Uterus (tissue), 4 donors: ENCODE measurements around the gene EPS15. TPM values are rescaled to one million over a fixed set of nuclear protein-coding genes. Genes with fewer than 3 reads are reported as not detected.

Source experiments
- DNase-seq, 2 donors: peaks; one replicate each; pipeline ENCODE4 v3.0.0-alpha.2; 2019 to 2020
- H3K27ac ChIP-seq, 2 donors: fragments of 200-600 bp; sonication (generic); 1 replicate in 1 of 2; 2 replicates in 1 of 2; pipeline ENCODE4 v1.5.1; 2016 to 2018
- H3K27me3 ChIP-seq, 2 donors: fragments of 200-600 bp; sonication (generic); one replicate each; pipeline ENCODE4 v1.5.1; 2018 to 2019; ENCODE audit warnings: control low read depth in 1 of 2
- H3K36me3 ChIP-seq, 2 donors: fragments of 200-600 bp; sonication (generic); one replicate each; pipeline ENCODE4 v1.5.1; 2019; ENCODE audit warnings: control low read depth in 1 of 2
- H3K4me1 ChIP-seq, 2 donors: fragments of 200-600 bp; sonication (generic); one replicate each; pipeline ENCODE4 v1.5.1; 2018 to 2019; ENCODE audit warnings: control low read depth in 1 of 2
- H3K4me3 ChIP-seq, 2 donors: fragments of 200-600 bp; sonication (generic); 1 replicate in 1 of 2; 2 replicates in 1 of 2; pipeline ENCODE4 v1.5.1; 2018 to 2019; ENCODE audit warnings: mild to moderate bottlenecking in 1 of 2
- H3K9me3 ChIP-seq, 2 donors: fragments of 200-600 bp; sonication (generic); one replicate each; pipeline ENCODE4 v1.5.1; 2019; ENCODE audit warnings: control low read depth in 1 of 2
- CTCF ChIP-seq, 4 experiments: fragments of 200-600 bp in 2 of 4; fragments of 450-650 bp in 2 of 4; sonication (generic) in 2 of 4; IDR thresholded peaks; one replicate each; pipeline ENCODE4 v1.5.1; 2016 to 2019; ENCODE audit warnings: antibody characterized with exemption in 4 of 4, mild to moderate bottlenecking in 2 of 4, moderate library complexity in 1 of 4
- POLR2A ChIP-seq, 2 donors: fragments of 450-650 bp; IDR thresholded peaks; one replicate each; pipeline ENCODE4 v1.6.1; 2016; ENCODE audit warnings: antibody characterized with exemption in 2 of 2, mild to moderate bottlenecking in 1 of 2, moderate library complexity in 1 of 2
- intact Hi-C: fragments of 100-400 bp; cut with DNase I; formaldehyde crosslinking; loops from one replicate; pipeline ENCODE4 v1.15.1; 2023; ENCODE audit warnings: low total_unique reads
- total RNA-seq, 4 donors: library from RNA; depleted of rRNA in 3 of 4; stranded (reverse); fragments of >200 nt in 3 of 4; gene quantifications; one replicate each; pipeline versions ENCODE4 v1.1.0 to v1.2.4, GENCODE V29; 2014 to 2023
- donor health status: DM: yes; HTN: yes; CAD: no.

EPS15 gene
- total RNA-seq, 4 donors from 2014 or later, result 30.7 to 133 (median 81.1) TPM

GRCh38 chr1:51514733-51515132, 4.3 kb downstream of the EPS15 start:
- peaks cover 0 to 5% of the 10 kb centered on the region in 2 donors for H3K4me1 ChIP-seq
- H3K9me3 ChIP-seq, result no peaks in the 10 kb centered on the region
- DNase-seq, result no peak
- TF ChIP-seq CTCF (IDR thresholded peaks at IDR 0.05) (no peak), POLR2A (IDR thresholded peaks at IDR 0.05) (no peak)
- no peaks in the 10 kb centered on the region for H3K36me3 ChIP-seq
- intact Hi-C loops, result no loop called here
- no peaks in the 10 kb centered on the region for H3K27me3 ChIP-seq
- peak overlapping the region; percentile 94 to 97 for H3K27ac ChIP-seq
- H3K4me3 ChIP-seq, result peak overlapping the region in 1 of 2 donors; percentile 18

GRCh38 chr1:51512606-51513005, 6.5 kb downstream of the EPS15 start:
- Histone ChIP-seq H3K4me3 (no peak overlapping the region), H3K4me1 (peaks cover 0 to 5% of the 10 kb centered on the region in 2 donors), H3K36me3 (no peaks in the 10 kb centered on the region), H3K27ac (peak overlapping the region in 1 of 2 donors; percentile 97), H3K27me3 (no peaks in the 10 kb centered on the region), H3K9me3 (no peaks in the 10 kb centered on the region)
- TF ChIP-seq CTCF (IDR thresholded peaks at IDR 0.05) (no peak), POLR2A (IDR thresholded peaks at IDR 0.05) (no peak)
- no peak for DNase-seq
- intact Hi-C loops, result no loop called here

GRCh38 chr1:51512120-51512519, 6.9 kb downstream of the EPS15 start:
- Histone ChIP-seq H3K27ac (no peak overlapping the region), H3K4me3 (no peak overlapping the region), H3K9me3 (no peaks in the 10 kb centered on the region), H3K36me3 (no peaks in the 10 kb centered on the region), H3K4me1 (peaks cover 0 to 5% of the 10 kb centered on the region in 2 donors), H3K27me3 (no peaks in the 10 kb centered on the region)
- intact Hi-C loops, result no loop called here
- no peak for TF ChIP-seq POLR2A (IDR thresholded peaks at IDR 0.05)
- no peak for DNase-seq

GRCh38 chr1:51509773-51510172, 9.3 kb downstream of the EPS15 start:
- TF ChIP-seq CTCF (IDR thresholded peaks at IDR 0.05), result no peak
- TF ChIP-seq POLR2A (IDR thresholded peaks at IDR 0.05), result no peak

GRCh38 chr1:51506537-51506936, 12.5 kb downstream of the EPS15 start:
- peak overlapping the region; percentile 12 to 19 for H3K4me3 ChIP-seq
- intact Hi-C loops, result no loop called here
- no peaks in the 10 kb centered on the region for H3K9me3 ChIP-seq
- H3K36me3 ChIP-seq, result no peaks in the 10 kb centered on the region
- peak overlapping the region in 1 of 2 donors; percentile 69 for H3K27ac ChIP-seq
- DNase-seq, result peak; percentile 32 to 37
- no peaks in the 10 kb centered on the region for H3K27me3 ChIP-seq
- H3K4me1 ChIP-seq, result peaks cover 0 to 4% of the 10 kb centered on the region in 2 donors
- TF ChIP-seq POLR2A (IDR thresholded peaks at IDR 0.05) (no peak), CTCF (IDR thresholded peaks at IDR 0.05) (no peak)

More at GRCh38 chr1:51509773-51510172, 9.3 kb downstream of the EPS15 start:
- no peaks in the 10 kb centered on the region for H3K27me3 ChIP-seq
- no peaks in the 10 kb centered on the region for H3K36me3 ChIP-seq
- DNase-seq, result no peak
- H3K4me1 ChIP-seq, result peaks cover 0 to 3% of the 10 kb centered on the region in 2 donors
- H3K27ac ChIP-seq, result no peak overlapping the region
- H3K4me3 ChIP-seq, result no peak overlapping the region
- no peaks in the 10 kb centered on the region for H3K9me3 ChIP-seq
- intact Hi-C loops, result no loop called here
